Fibroblast of mammary gland (primary cell): ENCODE measurements around the gene S100P.

Source experiments
- DNase-seq: peaks from one replicate; pipeline ENCODE4 v3.0.0-alpha.2; 2010; ENCODE audit warnings: low read depth
- H3K4me3 ChIP-seq: 2 replicates; pipeline ENCODE4 v1.5.1; 2011; ENCODE audit warnings: low read depth, mild to moderate bottlenecking, low read length, moderate library complexity; ENCODE audit not compliant: control insufficient read depth
- CTCF ChIP-seq: conservative IDR thresholded peaks from 2 replicates; pipeline ENCODE4 v1.5.1; 2011; ENCODE audit warnings: low read depth, low read length, inconsistent platforms; ENCODE audit not compliant: control insufficient read depth, insufficient read depth

The S100P gene

GRCh38 chr4:6692379-6692778 lies 1.3 kb upstream of the S100P start:
- no peak overlapping the region for H3K4me3 ChIP-seq
- TF ChIP-seq CTCF = no peak

DNA sequence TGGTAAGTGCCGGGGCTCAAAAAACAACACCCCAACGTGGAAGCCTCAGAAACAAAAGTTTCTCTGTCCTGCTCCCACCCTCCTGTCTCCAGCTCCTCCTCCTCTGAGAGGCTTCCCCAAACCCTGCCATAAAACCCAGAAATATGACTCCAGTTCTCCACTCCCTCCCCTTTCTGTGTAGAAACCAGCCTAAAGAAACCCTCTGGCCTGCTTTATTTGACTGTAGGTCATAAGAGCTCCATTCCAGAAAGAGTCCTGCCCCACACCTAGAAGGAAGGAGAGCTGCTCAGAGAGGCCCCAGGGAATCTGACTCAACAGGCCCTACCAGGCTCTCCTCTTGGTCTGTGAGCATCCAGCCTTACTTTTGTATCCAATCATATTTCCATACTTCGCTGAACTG lies 872 bp upstream of the S100P start:
- peak; percentile 42 for DNase-seq
- no peak overlapping the region for H3K4me3 ChIP-seq
- TF ChIP-seq CTCF = no peak

More at GRCh38 chr4:6692379-6692778, 1.3 kb upstream of the S100P start:
- no peak for DNase-seq

GRCh38 chr4:6694177-6694901 lies 661 bp downstream of the S100P start:
- no peak for TF ChIP-seq CTCF
- DNase-seq = no peak
- H3K4me3 ChIP-seq = no peak overlapping the region

DNA sequence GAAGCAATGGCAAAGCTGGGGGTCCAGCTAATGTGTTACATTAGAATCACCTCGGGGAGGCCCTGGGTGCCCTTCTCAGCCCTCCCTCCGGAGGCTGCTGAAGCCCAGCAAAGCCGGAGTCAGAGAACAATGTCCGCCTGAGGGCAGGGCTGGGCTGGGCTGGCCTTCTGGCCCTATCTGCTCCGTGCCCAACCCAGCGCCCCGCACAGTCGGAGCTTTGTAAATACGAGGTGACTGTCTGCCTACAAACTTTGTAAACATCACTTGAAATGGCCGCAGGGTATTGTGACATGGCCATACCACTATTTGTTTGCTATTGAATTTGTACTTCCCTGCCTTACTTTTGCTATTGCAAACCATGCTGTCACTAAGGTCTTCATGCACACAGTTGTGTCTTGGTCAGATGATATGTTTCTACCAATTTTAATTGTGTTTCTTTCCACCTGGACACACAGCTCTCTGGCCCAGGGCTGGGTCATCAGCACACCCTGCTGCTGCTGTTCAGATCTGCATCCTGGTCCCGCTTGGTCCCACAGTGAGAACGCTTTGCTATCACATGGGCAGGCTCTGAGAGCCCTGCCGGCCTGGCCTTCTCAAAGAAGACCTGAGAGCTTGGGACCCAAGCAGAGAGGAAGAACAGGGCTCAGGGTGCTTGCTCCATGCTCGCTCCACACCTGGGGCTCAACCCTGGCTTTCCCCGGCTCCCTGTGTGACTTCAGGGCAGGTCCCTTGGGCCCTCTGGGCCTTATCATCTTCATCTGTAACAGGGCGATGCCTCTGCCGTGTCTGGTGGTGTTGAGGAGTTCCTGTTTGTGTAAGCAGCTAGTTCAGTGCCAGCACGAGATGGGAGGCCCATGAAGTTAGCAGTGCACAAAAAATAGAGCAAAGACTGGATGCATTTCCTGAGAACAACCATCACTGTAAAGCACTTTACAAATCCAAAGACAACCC lies 2.3 kb downstream of the S100P start:
- no peak for TF ChIP-seq CTCF
- no peak overlapping the region for H3K4me3 ChIP-seq
- no peak for DNase-seq

DNA sequence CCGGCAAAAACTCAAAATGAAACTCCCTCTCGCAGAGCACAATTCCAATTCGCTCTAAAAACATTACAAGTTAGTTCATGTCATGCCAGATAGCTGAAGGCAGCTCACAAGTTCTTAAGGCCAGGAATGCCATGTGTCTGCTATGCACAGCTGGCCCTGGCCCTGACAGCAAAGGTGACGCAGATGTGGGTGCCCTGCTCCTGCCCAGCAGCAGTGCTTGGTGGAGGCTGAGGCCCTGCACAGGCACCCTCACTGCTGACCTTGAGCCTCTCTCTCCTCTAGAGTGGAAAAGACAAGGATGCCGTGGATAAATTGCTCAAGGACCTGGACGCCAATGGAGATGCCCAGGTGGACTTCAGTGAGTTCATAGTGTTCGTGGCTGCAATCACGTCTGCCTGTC lies 2.9 kb downstream of the S100P start:
- DNase-seq = no peak
- no peak for TF ChIP-seq CTCF
- no peak overlapping the region for H3K4me3 ChIP-seq

DNA sequence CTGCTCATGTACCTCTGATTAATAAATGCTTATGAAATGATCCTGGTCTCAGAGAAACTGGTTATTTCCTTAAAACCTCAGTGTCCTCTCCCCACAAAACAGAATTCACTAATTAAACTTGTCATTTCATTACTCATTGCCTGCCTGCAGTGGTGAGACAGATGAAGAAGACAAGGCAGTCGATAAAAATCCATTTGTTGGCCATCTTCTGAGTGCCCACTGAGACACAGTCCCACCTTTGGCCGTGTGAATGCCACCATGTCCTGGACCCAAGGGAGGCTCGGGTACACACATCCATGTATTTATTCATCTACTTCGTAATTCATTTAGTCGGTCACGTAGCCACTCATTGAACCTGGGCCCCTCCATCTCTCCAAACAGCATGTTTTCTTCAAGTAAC lies 3.5 kb downstream of the S100P start:
- TF ChIP-seq CTCF = no peak
- no peak overlapping the region for H3K4me3 ChIP-seq
- no peak for DNase-seq
